Measurements from ENCODE around the gene TLK1.

The TLK1 gene

DNA sequence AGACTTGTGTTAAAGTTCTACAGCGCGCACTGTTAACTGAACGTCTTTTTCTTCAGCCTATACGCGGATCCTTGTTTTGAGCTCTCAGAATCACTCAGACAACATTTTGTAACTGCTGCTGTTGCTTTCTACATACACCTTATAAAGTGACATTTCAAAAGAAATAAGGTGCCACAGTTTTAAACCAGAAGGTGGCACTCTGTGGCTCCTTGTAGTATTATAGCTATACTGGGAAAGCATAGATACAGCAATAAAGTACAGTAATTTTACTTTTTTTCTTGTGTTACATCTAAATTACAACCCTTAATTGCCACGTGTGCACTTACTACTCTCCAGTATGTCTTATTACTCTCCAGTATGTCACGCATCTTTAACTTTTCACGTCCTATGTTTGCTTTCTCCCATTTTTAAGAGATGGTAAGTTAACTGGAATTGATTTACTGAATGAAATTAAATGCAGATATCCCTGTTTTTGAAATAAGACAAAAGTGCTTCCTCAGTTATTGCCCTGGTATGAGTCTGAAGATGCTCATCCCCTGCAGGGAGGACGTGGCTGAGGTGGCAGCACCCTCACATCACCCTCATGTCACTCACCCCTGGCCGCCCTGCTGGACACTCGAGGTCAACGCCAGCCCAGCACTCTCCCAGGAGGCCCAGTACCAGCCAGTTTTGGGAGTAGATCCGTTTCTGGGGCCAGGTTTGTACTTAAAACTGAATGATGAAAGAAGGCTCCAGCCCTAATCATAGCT, 193.9 kb downstream of the TLK1 start:
- no peak for DNase-seq (ENCODE audit: low read depth)

DNA sequence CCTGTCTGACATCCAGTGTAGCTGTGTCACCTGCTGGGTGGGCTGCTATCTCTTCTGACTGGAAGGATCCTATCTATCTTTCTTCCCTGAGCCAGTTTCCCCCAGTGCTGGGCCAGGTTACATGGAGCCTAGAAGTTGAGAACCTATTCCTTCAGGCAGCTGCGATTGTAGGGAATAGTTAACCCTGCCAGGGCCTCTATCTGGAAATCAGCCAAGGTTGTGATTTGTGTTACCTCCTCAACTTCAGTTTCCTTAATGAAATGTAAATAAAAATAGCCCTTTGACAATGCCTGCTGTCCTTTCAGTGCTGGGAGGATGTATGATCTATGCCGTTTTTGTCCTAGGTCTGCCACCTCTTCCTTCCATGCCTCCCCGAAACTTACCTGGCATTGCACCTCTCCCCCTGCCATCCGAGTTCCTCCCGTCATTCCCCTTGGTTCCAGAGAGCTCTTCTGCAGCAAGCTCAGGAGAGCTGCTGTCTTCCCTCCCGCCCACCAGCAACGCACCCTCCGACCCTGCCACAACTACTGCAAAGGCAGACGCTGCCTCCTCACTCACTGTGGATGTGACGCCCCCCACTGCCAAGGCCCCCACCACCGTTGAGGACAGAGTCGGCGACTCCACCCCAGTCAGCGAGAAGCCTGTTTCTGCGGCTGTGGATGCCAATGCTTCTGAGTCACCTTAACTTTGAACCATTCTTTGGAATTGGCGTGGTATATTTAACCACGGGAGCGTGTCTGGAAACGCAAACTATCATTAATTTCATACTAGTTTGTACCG, 195.1 kb downstream of the TLK1 start:
- DNase-seq (ENCODE audit: low read depth), result no peak

DNA sequence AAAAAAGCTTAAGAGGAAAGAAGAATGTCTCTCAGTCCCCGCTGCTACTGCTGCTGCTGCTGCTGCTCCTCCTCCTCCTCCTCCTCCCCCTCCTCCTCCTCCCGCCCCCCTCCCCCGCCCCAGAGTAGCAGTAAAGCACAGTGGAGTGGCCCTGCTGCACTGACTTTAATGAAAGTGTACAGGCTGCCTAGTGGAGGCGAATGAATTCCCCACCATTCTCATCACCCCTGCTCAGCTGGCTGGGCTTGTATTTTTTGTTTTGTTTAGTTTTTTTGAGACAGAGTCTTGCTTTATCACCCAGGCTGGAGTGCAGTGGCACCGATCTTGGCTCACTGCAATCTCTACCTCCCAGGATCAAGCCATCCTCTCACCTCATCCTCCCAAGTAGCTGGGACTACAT, 197.3 kb downstream of the TLK1 start:
- DNase-seq (ENCODE audit: low read depth), result no peak

DNA sequence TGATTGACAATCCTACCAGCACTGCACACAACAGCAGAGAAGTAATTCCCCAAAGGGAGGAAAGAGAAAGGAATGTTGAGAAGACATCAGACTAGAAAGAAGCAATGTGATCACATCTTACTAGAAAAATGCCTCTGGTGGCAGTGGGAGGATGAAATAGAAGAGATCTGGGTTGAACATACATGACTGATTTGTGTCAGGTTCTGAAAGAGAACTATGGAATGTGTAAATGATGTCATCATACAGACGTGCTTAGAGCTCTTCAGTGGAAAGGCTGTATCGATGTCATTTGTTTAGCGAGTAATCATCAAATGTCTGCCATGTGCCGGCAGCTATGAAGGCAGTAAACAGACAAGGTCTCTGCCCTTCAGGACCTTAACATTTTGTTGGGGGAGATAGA, 206.8 kb downstream of the TLK1 start:
- no peak for DNase-seq (ENCODE audit: low read depth)

DNA sequence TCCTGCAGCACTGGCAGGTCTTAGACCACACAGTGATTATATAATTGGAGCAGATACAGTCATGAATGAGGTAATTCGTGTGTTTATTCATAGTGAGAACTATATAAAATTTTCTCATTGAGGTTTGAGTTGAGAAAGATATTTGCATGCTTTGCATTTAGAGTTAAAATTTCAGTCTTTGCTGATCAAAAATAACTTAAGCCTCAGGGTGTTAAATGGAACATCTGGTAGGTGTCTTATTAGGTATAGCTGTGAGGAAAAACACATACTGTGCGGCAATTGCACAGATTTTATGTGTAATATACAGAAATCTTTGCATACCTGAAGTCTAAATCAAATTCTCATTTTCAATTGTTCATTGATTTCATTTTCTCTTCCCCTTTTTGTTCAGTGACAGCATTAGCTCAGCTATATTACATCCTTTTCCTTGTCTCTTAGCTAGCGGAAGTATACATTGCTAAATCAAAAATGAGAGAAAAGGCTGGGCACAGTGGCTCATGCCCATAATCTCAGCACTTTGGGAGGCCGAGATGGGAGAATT, 210.4 kb downstream of the TLK1 start:
- no peak for DNase-seq (ENCODE audit: low read depth)

DNA sequence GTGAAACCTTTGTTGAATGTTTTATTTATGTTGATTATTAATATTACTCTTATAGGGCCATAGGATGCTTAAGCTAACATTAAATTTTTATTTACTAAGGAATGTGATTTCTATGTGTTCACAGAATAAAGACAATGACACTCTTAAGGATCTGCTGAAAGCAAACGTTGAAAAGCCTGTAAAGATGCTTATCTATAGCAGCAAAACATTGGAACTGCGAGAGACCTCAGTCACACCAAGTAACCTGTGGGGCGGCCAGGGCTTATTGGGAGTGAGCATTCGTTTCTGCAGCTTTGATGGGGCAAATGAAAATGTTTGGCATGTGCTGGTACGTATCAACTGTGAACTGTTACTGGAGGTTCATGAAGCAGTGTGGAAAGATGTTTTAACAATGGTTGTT, 211.3 kb downstream of the TLK1 start:
- no peak for DNase-seq (ENCODE audit: low read depth)

DNA sequence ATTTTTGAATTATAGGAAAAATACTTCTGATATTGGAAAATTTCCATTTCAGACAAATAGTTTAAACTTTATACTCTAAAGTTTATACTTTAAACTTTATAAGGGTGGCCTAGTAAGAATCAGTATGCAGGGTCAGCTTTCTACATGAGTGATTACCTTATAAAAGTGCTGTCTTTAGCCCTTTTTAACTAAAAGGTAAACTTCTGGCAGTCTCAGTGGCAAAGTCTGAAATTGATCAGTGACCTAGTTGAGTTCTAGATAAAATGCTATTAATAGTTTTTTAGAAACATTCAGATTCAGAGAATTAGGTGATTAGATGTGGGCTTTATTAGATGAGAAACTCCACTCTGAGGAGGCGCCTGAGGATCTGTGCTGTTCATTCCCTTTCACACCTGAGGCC, 216.1 kb downstream of the TLK1 start:
- DNase-seq (ENCODE audit: low read depth), result no peak

DNA sequence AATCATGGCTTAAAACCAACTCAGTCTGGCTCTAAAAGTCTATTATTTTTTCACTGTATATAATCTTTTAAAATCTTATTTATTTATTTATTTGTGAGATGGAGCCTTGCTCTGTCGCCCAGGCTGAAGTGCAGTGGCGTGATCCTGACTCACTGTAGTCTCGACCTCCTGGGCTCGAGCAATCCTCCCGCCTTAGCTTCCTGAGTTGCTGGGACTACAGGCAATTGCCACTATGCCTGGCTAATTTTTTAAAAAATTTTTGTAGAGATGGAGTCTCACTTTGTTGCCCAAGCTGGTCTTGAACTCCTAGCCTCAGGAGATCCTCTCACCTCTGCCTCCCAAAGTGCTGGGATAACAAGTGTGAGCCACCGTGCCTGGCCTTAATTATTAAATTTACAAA, 217.1 kb downstream of the TLK1 start:
- no peak for DNase-seq (ENCODE audit: low read depth)

DNA sequence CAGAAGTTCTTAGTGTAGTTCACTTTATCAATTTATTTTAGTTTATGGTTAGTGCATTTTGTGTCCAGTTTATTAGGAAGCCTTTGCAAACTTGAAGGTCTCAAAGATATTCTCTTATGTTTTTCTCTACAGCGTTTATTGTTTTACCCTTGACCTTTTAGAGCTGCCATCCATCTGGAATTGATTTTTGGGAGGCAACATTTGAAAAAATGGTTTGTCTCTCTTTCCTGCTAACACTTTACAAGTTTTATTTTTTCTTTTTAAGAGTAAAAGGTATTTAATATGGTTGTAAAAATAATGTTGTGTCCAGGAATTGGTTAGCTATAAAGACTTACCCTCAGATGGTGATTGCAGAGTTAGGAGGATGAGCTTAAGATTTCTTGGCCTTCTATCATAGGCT, 217.7 kb downstream of the TLK1 start:
- DNase-seq (ENCODE audit: low read depth), result no peak

DNA sequence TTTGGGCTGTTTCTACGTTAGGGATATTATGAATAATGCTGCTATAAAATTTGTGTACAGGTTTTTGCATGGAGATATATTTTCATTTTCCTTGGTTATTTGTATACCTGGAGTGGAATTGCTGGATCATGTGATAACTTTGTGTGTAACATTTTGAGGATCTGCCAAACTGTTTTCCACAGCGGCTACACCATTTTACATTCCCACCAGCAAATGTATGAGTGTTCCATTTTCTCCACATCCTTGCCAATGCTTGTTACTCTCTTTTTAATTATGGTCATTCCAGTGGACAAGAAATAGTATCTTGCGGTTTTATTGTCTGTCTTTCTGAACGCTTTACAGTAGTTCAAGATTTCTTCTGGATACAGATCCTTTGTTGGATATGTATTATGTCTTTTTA, 218.1 kb downstream of the TLK1 start:
- no peak for DNase-seq (ENCODE audit: low read depth)

Measured in activated T-helper 1 cell treated with Interleukin-2 at 50 U/mL for 16 hours (primary cell).